Uterus (tissue), 2 donors: Measurements from ENCODE around the gene PEMT.

Experiments used
- POLR2A ChIP-seq, 2 donors: fragments of 450-650 bp; IDR thresholded peaks; one replicate each; pipeline ENCODE4 v1.6.1; 2016; ENCODE audit warnings: antibody characterized with exemption in 2 of 2, mild to moderate bottlenecking in 1 of 2, moderate library complexity in 1 of 2
- TF ChIP-seq, protein P1 (sequence below), 4 experiments: fragments of 200-600 bp in 2 of 4; fragments of 450-650 bp in 2 of 4; sonication (generic) in 2 of 4; IDR thresholded peaks; one replicate each; pipeline ENCODE4 v1.5.1; 2016 to 2019; ENCODE audit warnings: antibody characterized with exemption in 4 of 4, mild to moderate bottlenecking in 2 of 4, moderate library complexity in 1 of 4

GRCh38 chr17:17545031-17545820 is 46.3 kb downstream of the PEMT start:
- TF ChIP-seq, protein P1, sequence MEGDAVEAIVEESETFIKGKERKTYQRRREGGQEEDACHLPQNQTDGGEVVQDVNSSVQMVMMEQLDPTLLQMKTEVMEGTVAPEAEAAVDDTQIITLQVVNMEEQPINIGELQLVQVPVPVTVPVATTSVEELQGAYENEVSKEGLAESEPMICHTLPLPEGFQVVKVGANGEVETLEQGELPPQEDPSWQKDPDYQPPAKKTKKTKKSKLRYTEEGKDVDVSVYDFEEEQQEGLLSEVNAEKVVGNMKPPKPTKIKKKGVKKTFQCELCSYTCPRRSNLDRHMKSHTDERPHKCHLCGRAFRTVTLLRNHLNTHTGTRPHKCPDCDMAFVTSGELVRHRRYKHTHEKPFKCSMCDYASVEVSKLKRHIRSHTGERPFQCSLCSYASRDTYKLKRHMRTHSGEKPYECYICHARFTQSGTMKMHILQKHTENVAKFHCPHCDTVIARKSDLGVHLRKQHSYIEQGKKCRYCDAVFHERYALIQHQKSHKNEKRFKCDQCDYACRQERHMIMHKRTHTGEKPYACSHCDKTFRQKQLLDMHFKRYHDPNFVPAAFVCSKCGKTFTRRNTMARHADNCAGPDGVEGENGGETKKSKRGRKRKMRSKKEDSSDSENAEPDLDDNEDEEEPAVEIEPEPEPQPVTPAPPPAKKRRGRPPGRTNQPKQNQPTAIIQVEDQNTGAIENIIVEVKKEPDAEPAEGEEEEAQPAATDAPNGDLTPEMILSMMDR (IDR thresholded peaks at IDR 0.05), result no peak
- no peak for TF ChIP-seq POLR2A (IDR thresholded peaks at IDR 0.05)
